KOPT-K1 (cell line): Measurements from ENCODE around the gene BAZ1B.
"Not testable (repeated sequence)": the region's sequence is repeated elsewhere in the genome, so short reads cannot be mapped to it uniquely, and the experiment has no call there.

Experiments used
- H3K27ac ChIP-seq: fragments of 200-600 bp; sonication (generic); 2 replicates; pipeline ENCODE4 v1.5.1; 2016; ENCODE audit warnings: antibody characterized with exemption, mild to moderate bottlenecking, low read depth, low read length; ENCODE audit not compliant: poor library complexity, severe bottlenecking
- H3K36me3 ChIP-seq: fragments of 200-600 bp; sonication (generic); 2 replicates; pipeline ENCODE4 v1.5.1; 2017; ENCODE audit warnings: antibody characterized with exemption, mild to moderate bottlenecking, low read length, moderate library complexity; ENCODE audit not compliant: insufficient read depth
- H3K9me3 ChIP-seq: fragments of 200-600 bp; sonication (generic); 2 replicates; pipeline ENCODE4 v1.5.1; 2017; ENCODE audit warnings: antibody characterized with exemption, low read length, mild to moderate bottlenecking; ENCODE audit not compliant: insufficient read depth, poor library complexity, severe bottlenecking

Gene BAZ1B

GRCh38 chr7:73556208-73557107 is 34.4 kb upstream of the BAZ1B start:
- no peaks in the 10 kb centered on the region for H3K9me3 ChIP-seq
- peak overlapping the region; percentile 98 for H3K27ac ChIP-seq
- H3K36me3 ChIP-seq: peaks cover 46% of the 10 kb centered on the region

GRCh38 chr7:73555411-73555982 is 33.4 kb upstream of the BAZ1B start:
- H3K9me3 ChIP-seq: no peaks in the 10 kb centered on the region
- no peak overlapping the region for H3K27ac ChIP-seq
- peaks cover 55% of the 10 kb centered on the region for H3K36me3 ChIP-seq

- peaks cover 98% of the 10 kb centered on the region for H3K36me3 ChIP-seq
- H3K9me3 ChIP-seq, H3K27ac ChIP-seq: not testable (repeated sequence)
Observed at GRCh38 chr7:73550093-73550492, 28.0 kb upstream of the BAZ1B start.

GRCh38 chr7:73549176-73549575 is 27.1 kb upstream of the BAZ1B start:
- H3K27ac ChIP-seq: no peak overlapping the region
- H3K9me3 ChIP-seq: no peaks in the 10 kb centered on the region
- peaks cover 97% of the 10 kb centered on the region for H3K36me3 ChIP-seq

GRCh38 chr7:73547841-73548240 is 25.7 kb upstream of the BAZ1B start:
- no peak overlapping the region for H3K27ac ChIP-seq
- H3K9me3 ChIP-seq: no peaks in the 10 kb centered on the region
- H3K36me3 ChIP-seq: peaks cover 96% of the 10 kb centered on the region

- Histone ChIP-seq H3K36me3 (peaks cover 95% of the 10 kb centered on the region), H3K9me3 (no peaks in the 10 kb centered on the region), H3K27ac (no peak overlapping the region)
Observed at GRCh38 chr7:73544678-73545077, 22.6 kb upstream of the BAZ1B start.

GRCh38 chr7:73541722-73542121 is 19.6 kb upstream of the BAZ1B start:
- no peaks in the 10 kb centered on the region for H3K9me3 ChIP-seq
- H3K36me3 ChIP-seq: peaks cover 95% of the 10 kb centered on the region

GRCh38 chr7:73539709-73540108 is 17.6 kb upstream of the BAZ1B start:
- H3K36me3 ChIP-seq: peaks cover 97% of the 10 kb centered on the region

More at GRCh38 chr7:73541722-73542121, 19.6 kb upstream of the BAZ1B start:
- no peak overlapping the region for H3K27ac ChIP-seq

GRCh38 chr7:73538510-73538909 is 16.4 kb upstream of the BAZ1B start:
- peaks cover 92% of the 10 kb centered on the region for H3K36me3 ChIP-seq

More at GRCh38 chr7:73539709-73540108, 17.6 kb upstream of the BAZ1B start:
- Histone ChIP-seq H3K27ac (no peak overlapping the region), H3K9me3 (no peaks in the 10 kb centered on the region)

GRCh38 chr7:73537051-73537450 is 15.0 kb upstream of the BAZ1B start:
- H3K36me3 ChIP-seq: peaks cover 87% of the 10 kb centered on the region
- no peaks in the 10 kb centered on the region for H3K9me3 ChIP-seq
- no peak overlapping the region for H3K27ac ChIP-seq

More at GRCh38 chr7:73538510-73538909, 16.4 kb upstream of the BAZ1B start:
- H3K9me3 ChIP-seq, H3K27ac ChIP-seq: not testable (repeated sequence)

- H3K36me3 ChIP-seq: peaks cover 87% of the 10 kb centered on the region
- no peak overlapping the region for H3K27ac ChIP-seq
- H3K9me3 ChIP-seq: no peaks in the 10 kb centered on the region
Observed at GRCh38 chr7:73536479-73536878, 14.4 kb upstream of the BAZ1B start.

GRCh38 chr7:73535918-73536317 is 13.8 kb upstream of the BAZ1B start:
- not testable (repeated sequence) for H3K9me3 ChIP-seq, H3K27ac ChIP-seq
- peaks cover 83% of the 10 kb centered on the region for H3K36me3 ChIP-seq

GRCh38 chr7:73533742-73534141 is 11.6 kb upstream of the BAZ1B start:
- H3K27ac ChIP-seq: no peak overlapping the region
- no peaks in the 10 kb centered on the region for H3K9me3 ChIP-seq
- H3K36me3 ChIP-seq: peaks cover 62% of the 10 kb centered on the region

GRCh38 chr7:73532224-73532623 is 10.1 kb upstream of the BAZ1B start:
- Histone ChIP-seq H3K27ac (no peak overlapping the region), H3K9me3 (no peaks in the 10 kb centered on the region)

GRCh38 chr7:73530800-73531199 is 8.7 kb upstream of the BAZ1B start:
- Histone ChIP-seq H3K9me3 (no peaks in the 10 kb centered on the region), H3K27ac (no peak overlapping the region), H3K36me3 (peaks cover 33% of the 10 kb centered on the region)

More at GRCh38 chr7:73532224-73532623, 10.1 kb upstream of the BAZ1B start:
- peaks cover 47% of the 10 kb centered on the region for H3K36me3 ChIP-seq
